ENCODE results near the gene CCDC85B.

GRCh38 chr11:65850217-65851082, 40.0 kb upstream of the CCDC85B start:
- TF ChIP-seq MAX (IDR thresholded peaks at IDR 0.05; ENCODE audit: low read depth, low read length) (no peak), POLR2A (IDR thresholded peaks at IDR 0.05; ENCODE audit: extremely low read depth, insufficient read length) (no peak), CTCF (IDR thresholded peaks at IDR 0.05; ENCODE audit: low read depth, low read length) (no peak), MYC (IDR thresholded peaks at IDR 0.05; ENCODE audit: low read depth, low read length) (no peak)
